Peyer's patch (tissue), 4 donors: Measurements from ENCODE around the gene FLT1. TPM values are rescaled to one million over a fixed set of nuclear protein-coding genes. Genes with fewer than 3 reads are reported as not detected.

Source experiments
- DNase-seq, 3 donors: peaks; one replicate each; pipeline ENCODE4 v3.0.0-alpha.2; 2017 to 2019
- H3K27ac ChIP-seq, 4 donors: fragments of 200-600 bp; sonication (generic); one replicate each; pipeline ENCODE4 v1.5.1; 2016 to 2019
- H3K27me3 ChIP-seq, 2 donors: fragments of 200-600 bp; sonication (generic); one replicate each; pipeline ENCODE4 v1.5.1; 2019
- H3K36me3 ChIP-seq, 3 donors: fragments of 200-600 bp; sonication (generic); one replicate each; pipeline ENCODE4 v1.5.1; 2016 to 2019
- H3K4me1 ChIP-seq, 4 donors: fragments of 200-600 bp; sonication (generic); one replicate each; pipeline ENCODE4 v1.5.1; 2016 to 2019
- H3K4me3 ChIP-seq, 4 donors: fragments of 200-600 bp; sonication (generic); 1 replicate in 3 of 4; 2 replicates in 1 of 4; pipeline ENCODE4 v1.5.1; 2016 to 2019; ENCODE audit warnings: mild to moderate bottlenecking in 1 of 4
- H3K9me3 ChIP-seq, 4 donors: fragments of 200-600 bp; sonication (generic); one replicate each; pipeline ENCODE4 v1.5.1; 2016 to 2019; ENCODE audit warnings: mild to moderate bottlenecking in 1 of 4
- POLR2A ChIP-seq, 2 donors: fragments of 450-650 bp; IDR thresholded peaks; one replicate each; pipeline ENCODE4 v1.5.1; 2017; ENCODE audit warnings: antibody characterized with exemption in 2 of 2, mild to moderate bottlenecking in 2 of 2, moderate library complexity in 2 of 2
- total RNA-seq, 4 donors: library from RNA; depleted of rRNA; stranded (reverse); fragments of >200 nt; gene quantifications; one replicate each; pipeline ENCODE4 v1.1.0, GENCODE V29; 2016
- TF ChIP-seq, protein P1 (sequence below), 6 experiments: fragments of 450-650 bp in 4 of 6; fragments of 200-600 bp in 2 of 6; sonication (generic) in 1 of 6; IDR thresholded peaks; one replicate each; pipeline ENCODE4 v1.5.1; 2017 to 2019; ENCODE audit warnings: antibody characterized with exemption in 6 of 6, mild to moderate bottlenecking in 3 of 6, moderate library complexity in 1 of 6

FLT1 gene
- total RNA-seq, 4 donors from 2014 or later: 3.0 to 14.0 (median 3.9) TPM

DNA sequence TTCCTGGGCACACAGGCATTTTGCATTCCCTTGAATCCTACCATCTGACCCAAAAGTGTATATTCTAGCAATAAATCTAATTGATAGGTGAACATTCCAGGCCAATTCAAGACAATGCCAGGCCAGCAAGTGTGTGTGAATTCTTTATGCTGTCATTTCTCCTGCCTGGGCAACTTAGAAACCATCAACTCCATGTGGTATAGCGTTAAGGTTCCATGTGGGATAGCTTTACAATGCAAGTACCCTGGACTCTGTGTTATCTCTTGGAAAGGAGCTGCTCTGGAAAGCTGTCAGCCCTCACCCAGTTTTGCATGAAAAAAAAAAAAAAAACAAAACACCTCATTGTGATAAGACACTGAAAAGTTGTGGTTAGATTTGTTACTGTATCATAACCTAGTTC is 15.6 kb upstream of the FLT1 start:
- no peaks in the 10 kb centered on the region for H3K9me3 ChIP-seq
- H3K27me3 ChIP-seq: no peaks in the 10 kb centered on the region
- TF ChIP-seq, protein P1, sequence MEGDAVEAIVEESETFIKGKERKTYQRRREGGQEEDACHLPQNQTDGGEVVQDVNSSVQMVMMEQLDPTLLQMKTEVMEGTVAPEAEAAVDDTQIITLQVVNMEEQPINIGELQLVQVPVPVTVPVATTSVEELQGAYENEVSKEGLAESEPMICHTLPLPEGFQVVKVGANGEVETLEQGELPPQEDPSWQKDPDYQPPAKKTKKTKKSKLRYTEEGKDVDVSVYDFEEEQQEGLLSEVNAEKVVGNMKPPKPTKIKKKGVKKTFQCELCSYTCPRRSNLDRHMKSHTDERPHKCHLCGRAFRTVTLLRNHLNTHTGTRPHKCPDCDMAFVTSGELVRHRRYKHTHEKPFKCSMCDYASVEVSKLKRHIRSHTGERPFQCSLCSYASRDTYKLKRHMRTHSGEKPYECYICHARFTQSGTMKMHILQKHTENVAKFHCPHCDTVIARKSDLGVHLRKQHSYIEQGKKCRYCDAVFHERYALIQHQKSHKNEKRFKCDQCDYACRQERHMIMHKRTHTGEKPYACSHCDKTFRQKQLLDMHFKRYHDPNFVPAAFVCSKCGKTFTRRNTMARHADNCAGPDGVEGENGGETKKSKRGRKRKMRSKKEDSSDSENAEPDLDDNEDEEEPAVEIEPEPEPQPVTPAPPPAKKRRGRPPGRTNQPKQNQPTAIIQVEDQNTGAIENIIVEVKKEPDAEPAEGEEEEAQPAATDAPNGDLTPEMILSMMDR (IDR thresholded peaks at IDR 0.05): no peak
- TF ChIP-seq POLR2A (IDR thresholded peaks at IDR 0.05): no peak
- no peaks in the 10 kb centered on the region for H3K4me1 ChIP-seq
- H3K4me3 ChIP-seq: no peak overlapping the region
- H3K27ac ChIP-seq: no peak overlapping the region
- H3K36me3 ChIP-seq: no peaks in the 10 kb centered on the region
- DNase-seq: no peak

DNA sequence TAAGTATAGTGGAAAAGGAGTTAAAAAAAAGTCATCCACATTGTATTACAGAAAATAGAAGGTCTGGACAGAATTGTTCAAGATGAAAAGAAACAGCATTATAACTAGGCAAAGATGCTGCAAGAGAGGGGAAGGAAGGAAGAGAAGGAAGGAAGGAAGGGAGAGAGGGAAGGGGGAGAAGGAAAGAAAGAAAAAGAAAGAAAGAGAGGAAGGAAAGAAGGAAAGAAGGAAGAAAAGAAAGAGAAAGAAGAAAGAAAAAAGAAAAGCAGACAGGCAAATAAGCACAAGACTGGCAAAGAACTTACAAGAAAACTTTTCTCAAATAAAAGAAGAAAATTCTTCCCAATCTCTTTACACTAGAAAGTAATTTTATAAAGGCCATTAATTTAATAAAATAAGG is 15.1 kb upstream of the FLT1 start:
- Histone ChIP-seq H3K36me3 (no peaks in the 10 kb centered on the region), H3K4me1 (no peaks in the 10 kb centered on the region), H3K4me3 (no peak overlapping the region), H3K27me3 (no peaks in the 10 kb centered on the region), H3K9me3 (no peaks in the 10 kb centered on the region), H3K27ac (no peak overlapping the region)
- no peak for DNase-seq
- no peak for TF ChIP-seq POLR2A (IDR thresholded peaks at IDR 0.05)
- TF ChIP-seq, protein P1 (IDR thresholded peaks at IDR 0.05): no peak

DNA sequence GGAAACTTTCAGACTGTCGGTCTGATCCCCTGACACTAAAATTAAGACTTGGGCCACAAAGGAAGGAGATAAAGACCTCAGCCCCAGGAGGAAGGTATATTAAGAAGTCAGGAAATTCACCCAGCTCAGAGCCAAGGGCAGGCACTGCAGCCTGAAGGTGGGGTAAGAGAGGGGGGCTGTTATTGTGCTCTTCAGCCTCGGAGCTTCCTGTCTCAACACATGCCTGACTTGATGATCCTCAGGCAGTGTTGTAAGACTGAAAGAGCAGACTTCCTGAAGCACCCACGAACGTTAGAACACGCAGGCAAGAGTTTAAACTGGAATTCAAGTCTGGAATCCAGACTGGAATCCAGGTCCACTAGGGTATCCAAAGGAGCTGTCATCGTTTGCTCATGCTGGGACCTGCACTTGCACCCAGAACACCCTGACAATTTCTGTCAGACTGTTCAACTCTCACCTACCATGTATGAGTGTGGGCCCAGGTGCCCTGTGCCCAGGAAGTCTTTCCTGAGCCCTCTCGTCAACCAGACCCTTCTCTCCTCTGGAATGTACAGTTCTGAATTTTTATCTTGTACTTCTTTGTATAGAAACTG is 10.7 kb upstream of the FLT1 start:
- Histone ChIP-seq H3K4me1 (no peaks in the 10 kb centered on the region), H3K4me3 (no peak overlapping the region), H3K27me3 (no peaks in the 10 kb centered on the region), H3K36me3 (no peaks in the 10 kb centered on the region), H3K9me3 (no peaks in the 10 kb centered on the region), H3K27ac (no peak overlapping the region)
- no peak for DNase-seq
- TF ChIP-seq POLR2A (IDR thresholded peaks at IDR 0.05): no peak
- TF ChIP-seq, protein P1 (IDR thresholded peaks at IDR 0.05): no peak

DNA sequence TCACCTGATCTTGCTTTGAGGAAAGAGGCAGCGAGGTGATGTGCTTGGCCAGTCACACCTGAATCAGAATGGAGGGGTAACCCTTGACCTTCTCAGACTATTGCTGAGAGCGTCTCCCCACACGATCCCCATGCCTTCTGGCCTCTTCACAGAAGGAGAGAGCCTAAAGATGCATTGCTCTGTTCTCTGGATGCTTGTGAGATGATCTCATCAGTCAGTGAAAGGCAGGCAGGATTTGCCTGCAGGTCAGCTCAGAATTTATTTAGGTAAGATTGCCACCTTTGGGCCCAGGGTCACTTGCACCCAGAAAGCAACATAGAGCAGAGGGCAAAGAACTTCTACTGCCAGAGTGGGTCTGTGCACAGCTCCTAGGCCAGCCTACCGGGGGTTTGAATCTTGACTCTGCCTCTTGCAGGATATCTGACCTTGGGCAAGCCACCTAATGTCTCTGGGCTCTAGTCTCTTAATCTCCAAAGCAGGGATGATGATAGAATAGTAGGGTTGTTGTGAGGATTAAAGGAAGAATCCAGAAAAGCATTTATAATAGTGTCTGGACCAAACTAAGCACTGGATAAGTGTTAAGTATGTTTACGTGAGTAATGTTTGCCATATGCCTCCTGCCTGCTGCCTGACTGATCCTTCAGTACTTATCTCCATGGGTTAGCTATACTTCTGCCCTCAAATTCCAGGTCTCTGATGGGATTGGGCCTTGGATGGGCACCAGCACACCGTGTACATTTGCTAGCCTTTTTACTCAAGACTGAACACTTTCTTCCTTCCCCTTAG is 8.4 kb upstream of the FLT1 start:
- TF ChIP-seq POLR2A (IDR thresholded peaks at IDR 0.05): no peak
- TF ChIP-seq, protein P1 (IDR thresholded peaks at IDR 0.05): no peak
- DNase-seq: no peak

DNA sequence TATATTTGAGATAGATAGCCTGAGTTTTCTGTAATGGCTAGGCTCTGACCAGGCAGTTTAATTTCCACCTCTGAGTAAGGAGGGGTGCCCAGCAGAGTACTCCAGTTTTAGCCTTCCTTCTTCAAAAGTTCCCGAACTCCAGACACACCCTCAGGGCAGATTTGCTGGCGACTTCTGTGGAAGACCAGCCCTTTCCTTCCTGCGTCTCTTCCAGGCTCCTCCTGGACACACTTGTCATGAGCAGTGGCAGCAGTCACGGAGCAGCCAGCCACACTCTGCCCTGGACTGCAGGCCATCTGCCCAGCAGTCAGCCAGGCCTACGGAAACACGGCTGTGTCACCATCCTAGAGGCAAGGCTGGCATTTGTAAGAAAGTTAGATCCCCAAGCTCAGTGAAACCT is 6.6 kb upstream of the FLT1 start:
- TF ChIP-seq, protein P1 (IDR thresholded peaks at IDR 0.05): no peak
- no peak for TF ChIP-seq POLR2A (IDR thresholded peaks at IDR 0.05)
- H3K27me3 ChIP-seq: no peaks in the 10 kb centered on the region
- no peak overlapping the region for H3K27ac ChIP-seq
- no peak overlapping the region for H3K4me3 ChIP-seq
- H3K9me3 ChIP-seq: no peaks in the 10 kb centered on the region
- no peaks in the 10 kb centered on the region for H3K36me3 ChIP-seq
- no peaks in the 10 kb centered on the region for H3K4me1 ChIP-seq
- no peak for DNase-seq

More for the DNA sequence above, 8.4 kb upstream of the FLT1 start:
- H3K27me3 ChIP-seq: no peaks in the 10 kb centered on the region
- no peaks in the 10 kb centered on the region for H3K9me3 ChIP-seq
- H3K27ac ChIP-seq: no peak overlapping the region
- H3K4me3 ChIP-seq: no peak overlapping the region
- no peaks in the 10 kb centered on the region for H3K36me3 ChIP-seq
- no peaks in the 10 kb centered on the region for H3K4me1 ChIP-seq
